ENCODE measurements around the gene ATP10A.

ATP10A gene

GRCh38 chr15:25880411-25880810, 17.3 kb upstream of the ATP10A start:
- H3K4me3 ChIP-seq (ENCODE audit: low read length in 2 of 2): no peak overlapping the region
- no peak overlapping the region for H2BK5ac ChIP-seq (ENCODE audit: low read length)
- no peak overlapping the region for H3K18ac ChIP-seq (ENCODE audit: low read length)
- no peak overlapping the region for H4K8ac ChIP-seq (ENCODE audit: low read depth, low read length)
- no peak for DNase-seq (ENCODE audit: low spot score)
- H4K91ac ChIP-seq (ENCODE audit: low read depth, low read length, poor library complexity): no peak overlapping the region
- H3K9ac ChIP-seq (ENCODE audit: low read depth, low read length, poor library complexity): no peak overlapping the region
- H3K27ac ChIP-seq (replicated peaks; ENCODE audit: low read length): no peak overlapping the region
- H2AK5ac ChIP-seq (ENCODE audit: low read depth, low read length): no peak overlapping the region
- H3K4ac ChIP-seq (ENCODE audit: low read length): no peak overlapping the region
- peaks cover 0 to 3% of the 10 kb centered on the region in 2 donors for H3K9me3 ChIP-seq (replicated peaks in 1 of 2; ENCODE audit: control insufficient read depth in 2 of 2, insufficient read depth in 1 of 2, low read depth in 1 of 2, low read length in 2 of 2)
- H2BK12ac ChIP-seq (ENCODE audit: low read length): no peak overlapping the region
- no peaks in the 10 kb centered on the region for H3K79me1 ChIP-seq (ENCODE audit: low read depth, low read length)
- no peak overlapping the region for H3K4me2 ChIP-seq (ENCODE audit: insufficient read depth, low read length, poor library complexity, severe bottlenecking)
- H3K23ac ChIP-seq (ENCODE audit: low read depth, low read length, poor library complexity): no peak overlapping the region
- H3K36me3 ChIP-seq (replicated peaks in 1 of 2; ENCODE audit: control insufficient read depth in 2 of 2, insufficient read depth in 2 of 2, low read length in 2 of 2): no peaks in the 10 kb centered on the region
- H2BK120ac ChIP-seq (ENCODE audit: low read depth, low read length): no peak overlapping the region
- H3K4me1 ChIP-seq (ENCODE audit: control insufficient read depth in 2 of 2, insufficient read depth in 1 of 2, low read depth in 1 of 2, low read length in 2 of 2): no peaks in the 10 kb centered on the region
- H3K27me3 ChIP-seq (ENCODE audit: control insufficient read depth in 3 of 3, insufficient read depth in 3 of 3, low read depth in 1 of 3, low read length in 3 of 3): peaks cover 0 to 3% (median 0%) of the 10 kb centered on the region in 3 experiments
- no peak overlapping the region for H3K14ac ChIP-seq (ENCODE audit: low read length)
- no peak overlapping the region for H2BK15ac ChIP-seq (ENCODE audit: low read length)
- no CpG with 5 or more reads among the region's 1 CpG for WGBS, 2 donors (ENCODE audit: extremely low coverage in 2 of 2, insufficient read length in 2 of 2, insufficient replicate concordance in 1 of 2)
- H2AFZ ChIP-seq (ENCODE audit: low read length): no peak overlapping the region

- peaks cover 0 to 3% (median 0%) of the 10 kb centered on the region in 3 experiments for H3K27me3 ChIP-seq (ENCODE audit: control insufficient read depth in 3 of 3, insufficient read depth in 3 of 3, low read depth in 1 of 3, low read length in 3 of 3)
These were observed 16.3 kb upstream of the ATP10A start for GRCh38 chr15:25879438-25879837.

GRCh38 chr15:25877681-25878080, 14.6 kb upstream of the ATP10A start:
- Histone ChIP-seq H2BK5ac (ENCODE audit: low read length) (no peak overlapping the region), H2BK15ac (ENCODE audit: low read length) (no peak overlapping the region), H4K91ac (ENCODE audit: low read depth, low read length, poor library complexity) (no peak overlapping the region), H2AFZ (ENCODE audit: low read length) (no peak overlapping the region), H4K8ac (ENCODE audit: low read depth, low read length) (no peak overlapping the region), H3K4me2 (ENCODE audit: insufficient read depth, low read length, poor library complexity, severe bottlenecking) (no peak overlapping the region), H3K18ac (ENCODE audit: low read length) (no peak overlapping the region), H3K9me3 (replicated peaks in 1 of 2; ENCODE audit: control insufficient read depth in 2 of 2, insufficient read depth in 1 of 2, low read depth in 1 of 2, low read length in 2 of 2) (no peaks in the 10 kb centered on the region), H3K23ac (ENCODE audit: low read depth, low read length, poor library complexity) (no peak overlapping the region), H2BK120ac (ENCODE audit: low read depth, low read length) (no peak overlapping the region), H3K4me3 (ENCODE audit: low read length in 2 of 2) (no peak overlapping the region), H2AK5ac (ENCODE audit: low read depth, low read length) (no peak overlapping the region), H3K27me3 (ENCODE audit: control insufficient read depth in 3 of 3, insufficient read depth in 3 of 3, low read depth in 1 of 3, low read length in 3 of 3) (peaks cover 0 to 3% (median 0%) of the 10 kb centered on the region in 3 experiments), H3K4me1 (ENCODE audit: control insufficient read depth in 2 of 2, insufficient read depth in 1 of 2, low read depth in 1 of 2, low read length in 2 of 2) (no peaks in the 10 kb centered on the region), H3K9ac (ENCODE audit: low read depth, low read length, poor library complexity) (no peak overlapping the region), H2BK12ac (ENCODE audit: low read length) (no peak overlapping the region), H3K27ac (replicated peaks; ENCODE audit: low read length) (no peak overlapping the region), H3K79me1 (ENCODE audit: low read depth, low read length) (no peaks in the 10 kb centered on the region), H3K36me3 (replicated peaks in 1 of 2; ENCODE audit: control insufficient read depth in 2 of 2, insufficient read depth in 2 of 2, low read length in 2 of 2) (no peaks in the 10 kb centered on the region), H3K14ac (ENCODE audit: low read length) (no peak overlapping the region), H3K4ac (ENCODE audit: low read length) (no peak overlapping the region)
- WGBS, 2 donors (ENCODE audit: extremely low coverage in 2 of 2, insufficient read length in 2 of 2, insufficient replicate concordance in 1 of 2): no CpG with 5 or more reads among the region's 7 CpGs
- DNase-seq (ENCODE audit: low spot score): no peak

More at GRCh38 chr15:25879438-25879837, 16.3 kb upstream of the ATP10A start:
- Histone ChIP-seq H3K18ac (ENCODE audit: low read length) (no peak overlapping the region), H3K27ac (replicated peaks; ENCODE audit: low read length) (no peak overlapping the region), H4K8ac (ENCODE audit: low read depth, low read length) (no peak overlapping the region), H3K14ac (ENCODE audit: low read length) (no peak overlapping the region), H3K4me1 (ENCODE audit: control insufficient read depth in 2 of 2, insufficient read depth in 1 of 2, low read depth in 1 of 2, low read length in 2 of 2) (no peaks in the 10 kb centered on the region), H2BK15ac (ENCODE audit: low read length) (no peak overlapping the region), H3K4me2 (ENCODE audit: insufficient read depth, low read length, poor library complexity, severe bottlenecking) (no peak overlapping the region), H3K4me3 (ENCODE audit: low read length in 2 of 2) (no peak overlapping the region), H2BK5ac (ENCODE audit: low read length) (no peak overlapping the region), H3K23ac (ENCODE audit: low read depth, low read length, poor library complexity) (no peak overlapping the region), H3K9ac (ENCODE audit: low read depth, low read length, poor library complexity) (no peak overlapping the region), H4K91ac (ENCODE audit: low read depth, low read length, poor library complexity) (no peak overlapping the region), H2BK120ac (ENCODE audit: low read depth, low read length) (no peak overlapping the region), H2BK12ac (ENCODE audit: low read length) (no peak overlapping the region), H3K9me3 (replicated peaks in 1 of 2; ENCODE audit: control insufficient read depth in 2 of 2, insufficient read depth in 1 of 2, low read depth in 1 of 2, low read length in 2 of 2) (peaks cover 0 to 3% of the 10 kb centered on the region in 2 donors), H2AFZ (ENCODE audit: low read length) (no peak overlapping the region), H3K36me3 (replicated peaks in 1 of 2; ENCODE audit: control insufficient read depth in 2 of 2, insufficient read depth in 2 of 2, low read length in 2 of 2) (no peaks in the 10 kb centered on the region), H2AK5ac (ENCODE audit: low read depth, low read length) (no peak overlapping the region), H3K79me1 (ENCODE audit: low read depth, low read length) (no peaks in the 10 kb centered on the region), H3K4ac (ENCODE audit: low read length) (no peak overlapping the region)
- no peak for DNase-seq (ENCODE audit: low spot score)
- WGBS, 2 donors (ENCODE audit: extremely low coverage in 2 of 2, insufficient read length in 2 of 2, insufficient replicate concordance in 1 of 2): no CpG with 5 or more reads among the region's 4 CpGs

- Histone ChIP-seq H3K27ac (replicated peaks; ENCODE audit: low read length) (no peak overlapping the region), H2BK5ac (ENCODE audit: low read length) (no peak overlapping the region), H3K23ac (ENCODE audit: low read depth, low read length, poor library complexity) (no peak overlapping the region), H3K4ac (ENCODE audit: low read length) (no peak overlapping the region), H4K91ac (ENCODE audit: low read depth, low read length, poor library complexity) (no peak overlapping the region), H3K18ac (ENCODE audit: low read length) (peak overlapping the region; percentile 67), H3K4me1 (ENCODE audit: control insufficient read depth in 2 of 2, insufficient read depth in 1 of 2, low read depth in 1 of 2, low read length in 2 of 2) (no peaks in the 10 kb centered on the region), H3K79me1 (ENCODE audit: low read depth, low read length) (no peaks in the 10 kb centered on the region), H3K9ac (ENCODE audit: low read depth, low read length, poor library complexity) (no peak overlapping the region), H3K27me3 (ENCODE audit: control insufficient read depth in 3 of 3, insufficient read depth in 3 of 3, low read depth in 1 of 3, low read length in 3 of 3) (peaks cover 0 to 3% (median 0%) of the 10 kb centered on the region in 3 experiments), H4K8ac (ENCODE audit: low read depth, low read length) (no peak overlapping the region), H2BK15ac (ENCODE audit: low read length) (no peak overlapping the region), H2AK5ac (ENCODE audit: low read depth, low read length) (no peak overlapping the region), H3K9me3 (replicated peaks in 1 of 2; ENCODE audit: control insufficient read depth in 2 of 2, insufficient read depth in 1 of 2, low read depth in 1 of 2, low read length in 2 of 2) (no peaks in the 10 kb centered on the region), H2BK120ac (ENCODE audit: low read depth, low read length) (no peak overlapping the region), H2BK12ac (ENCODE audit: low read length) (no peak overlapping the region), H3K4me3 (ENCODE audit: low read length in 2 of 2) (no peak overlapping the region), H3K4me2 (ENCODE audit: insufficient read depth, low read length, poor library complexity, severe bottlenecking) (no peak overlapping the region), H3K14ac (ENCODE audit: low read length) (no peak overlapping the region), H3K36me3 (replicated peaks in 1 of 2; ENCODE audit: control insufficient read depth in 2 of 2, insufficient read depth in 2 of 2, low read length in 2 of 2) (no peaks in the 10 kb centered on the region), H2AFZ (ENCODE audit: low read length) (no peak overlapping the region)
- no peak for DNase-seq (ENCODE audit: low spot score)
- no CpG with 5 or more reads among the region's 18 CpGs for WGBS, 2 donors (ENCODE audit: extremely low coverage in 2 of 2, insufficient read length in 2 of 2, insufficient replicate concordance in 1 of 2)
These were observed 13.4 kb upstream of the ATP10A start for GRCh38 chr15:25876231-25877140.
